Neuronal stem cell (in vitro differentiated cells): ENCODE data around the gene PRKN.

Source experiments
- DNase-seq: peaks from one replicate; pipeline ENCODE4 v3.0.0-alpha.2; 2013; ENCODE audit warnings: low spot score
- H2AFZ ChIP-seq: one replicate; pipeline ENCODE4 v1.6.1; 2013; ENCODE audit warnings: mild to moderate bottlenecking, low read length, inconsistent platforms
- H2AK5ac ChIP-seq: 2 replicates; pipeline ENCODE4 v1.6.1; 2013; ENCODE audit warnings: low read depth, mild to moderate bottlenecking, inconsistent platforms, low read length, moderate library complexity, mixed read lengths
- H2BK120ac ChIP-seq: 2 replicates; pipeline ENCODE4 v1.6.1; 2013; ENCODE audit warnings: low read depth, mild to moderate bottlenecking, inconsistent platforms, low read length, moderate library complexity, mixed read lengths
- H2BK12ac ChIP-seq: one replicate; pipeline ENCODE4 v1.6.1; 2013; ENCODE audit warnings: low read length, inconsistent platforms
- H2BK15ac ChIP-seq: 2 replicates; pipeline ENCODE4 v1.6.1; 2013; ENCODE audit warnings: mild to moderate bottlenecking, low read length, inconsistent platforms, mixed read lengths
- H2BK5ac ChIP-seq: one replicate; pipeline ENCODE4 v1.6.1; 2013; ENCODE audit warnings: inconsistent platforms, mild to moderate bottlenecking, low read length, moderate library complexity
- H3K14ac ChIP-seq: one replicate; pipeline ENCODE4 v1.6.1; 2013; ENCODE audit warnings: low read length, inconsistent platforms
- H3K18ac ChIP-seq: 2 replicates; pipeline ENCODE4 v1.6.1; 2013; ENCODE audit warnings: low read length, inconsistent platforms
- H3K23ac ChIP-seq: 2 replicates; pipeline ENCODE4 v1.6.1; 2013; ENCODE audit warnings: low read depth, mild to moderate bottlenecking, mixed read lengths, low read length, inconsistent platforms; ENCODE audit not compliant: poor library complexity
- H3K27ac ChIP-seq: replicated peaks from 3 replicates; pipeline ENCODE4 v1.5.1; 2013; ENCODE audit warnings: low read length, inconsistent platforms
- H3K27me3 ChIP-seq, 3 experiments: 2 replicates each; pipeline ENCODE4 v1.6.1; 2013; ENCODE audit warnings: low read length in 3 of 3, mild to moderate bottlenecking in 2 of 3, inconsistent platforms in 1 of 3, low read depth in 1 of 3, mixed read lengths in 1 of 3, moderate library complexity in 1 of 3; ENCODE audit not compliant: control insufficient read depth in 3 of 3, insufficient read depth in 3 of 3
- H3K36me3 ChIP-seq, 2 donors: replicated peaks in 1 of 2; 2 replicates each; pipeline ENCODE4 v1.6.1; 2013; ENCODE audit warnings: low read length in 2 of 2; ENCODE audit not compliant: control insufficient read depth in 2 of 2, insufficient read depth in 2 of 2
- H3K4ac ChIP-seq: 2 replicates; pipeline ENCODE4 v1.6.1; 2013; ENCODE audit warnings: inconsistent platforms, mild to moderate bottlenecking, low read length, moderate library complexity
- H3K4me1 ChIP-seq, 2 donors: 1 replicate in 1 of 2; 2 replicates in 1 of 2; pipeline ENCODE4 v1.6.1; 2013; ENCODE audit warnings: low read length in 2 of 2, low read depth in 1 of 2; ENCODE audit not compliant: control insufficient read depth in 2 of 2, insufficient read depth in 1 of 2
- H3K4me2 ChIP-seq: one replicate; pipeline ENCODE4 v1.6.1; 2013; ENCODE audit warnings: mild to moderate bottlenecking, low read length, inconsistent platforms; ENCODE audit not compliant: insufficient read depth, poor library complexity, severe bottlenecking
- H3K4me3 ChIP-seq, 2 donors: 2 replicates each; pipeline ENCODE4 v1.5.1; 2013; ENCODE audit warnings: low read length in 2 of 2, mild to moderate bottlenecking in 2 of 2, inconsistent platforms in 1 of 2, moderate library complexity in 1 of 2
- H3K79me1 ChIP-seq: one replicate; pipeline ENCODE4 v1.6.1; 2013; ENCODE audit warnings: low read depth, mild to moderate bottlenecking, inconsistent platforms, low read length, moderate library complexity
- H3K9ac ChIP-seq: one replicate; pipeline ENCODE4 v1.6.1; 2013; ENCODE audit warnings: mild to moderate bottlenecking, low read depth, low read length, inconsistent platforms; ENCODE audit not compliant: poor library complexity
- H3K9me3 ChIP-seq, 2 donors: replicated peaks in 1 of 2; 2 replicates each; pipeline versions ENCODE3 to v1.6.1; 2013; ENCODE audit warnings: low read length in 2 of 2, mild to moderate bottlenecking in 2 of 2, inconsistent platforms in 1 of 2, low read depth in 1 of 2, mixed read lengths in 1 of 2, moderate library complexity in 1 of 2; ENCODE audit not compliant: control insufficient read depth in 2 of 2, insufficient read depth in 1 of 2
- H4K8ac ChIP-seq: one replicate; pipeline ENCODE4 v1.6.1; 2013; ENCODE audit warnings: low read depth, mild to moderate bottlenecking, inconsistent platforms, low read length, moderate library complexity
- H4K91ac ChIP-seq: one replicate; pipeline ENCODE4 v1.6.1; 2013; ENCODE audit warnings: low read length, low read depth, mild to moderate bottlenecking, inconsistent platforms; ENCODE audit not compliant: poor library complexity
- WGBS, 2 donors: extraction: QIAGEN DNeasy Blood & Tissue Kit; methylation state at CpG; one replicate each; pipeline ENCODE4 v1.1.7; 2013; ENCODE audit warnings: missing lambda C conversion rate in 2 of 2, mixed read lengths in 1 of 2; ENCODE audit not compliant: insufficient read length in 2 of 2, insufficient replicate concordance in 1 of 2; ENCODE audit errors: extremely low coverage in 2 of 2; 5-methylcytosine and 5-hydroxymethylcytosine counted together

Gene PRKN

DNA sequence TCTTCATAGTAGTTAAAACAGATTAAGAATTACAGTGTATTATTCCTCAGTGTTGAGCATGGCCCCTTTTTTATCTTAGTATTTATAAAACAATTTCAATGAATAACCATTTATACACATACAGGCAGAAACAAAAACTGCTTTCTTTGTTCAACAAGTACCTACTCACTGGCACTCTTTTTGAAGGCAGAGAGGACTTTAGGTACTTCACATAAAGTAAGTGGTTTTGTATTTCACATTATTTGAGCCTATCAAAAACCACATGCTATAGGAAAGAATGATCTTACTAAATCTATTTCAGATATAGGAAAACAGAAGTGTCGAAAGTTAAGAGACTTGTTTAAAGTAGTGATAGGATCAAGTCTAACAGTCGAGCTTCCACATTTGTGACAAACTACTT is 73.8 kb downstream of the PRKN start:
- Histone ChIP-seq H2BK15ac (no peak overlapping the region), H3K4me3 (no peak overlapping the region), H3K4me2 (no peak overlapping the region), H3K9me3 (no peaks in the 10 kb centered on the region), H3K9ac (no peak overlapping the region), H3K27ac (no peak overlapping the region), H3K27me3 (no peaks in the 10 kb centered on the region), H3K4ac (no peak overlapping the region), H2BK12ac (no peak overlapping the region), H4K8ac (no peak overlapping the region), H4K91ac (no peak overlapping the region), H3K79me1 (no peaks in the 10 kb centered on the region), H3K18ac (no peak overlapping the region), H3K36me3 (no peaks in the 10 kb centered on the region), H3K14ac (no peak overlapping the region), H3K4me1 (peaks cover 2 to 3% of the 10 kb centered on the region in 2 donors), H2AK5ac (no peak overlapping the region), H3K23ac (no peak overlapping the region), H2AFZ (no peak overlapping the region), H2BK120ac (no peak overlapping the region), H2BK5ac (no peak overlapping the region)
- no CpG with 5 or more reads among the region's 2 CpGs for WGBS, 2 donors
- DNase-seq = no peak

- no peak overlapping the region for H3K9ac ChIP-seq
- H2AFZ ChIP-seq = no peak overlapping the region
- WGBS, 2 donors = no CpG with 5 or more reads among the region's 3 CpGs
- no peak overlapping the region for H2BK15ac ChIP-seq
- H3K4ac ChIP-seq = no peak overlapping the region
- H3K23ac ChIP-seq = no peak overlapping the region
- no peak overlapping the region for H3K14ac ChIP-seq
- no peak overlapping the region for H3K27ac ChIP-seq
- H3K9me3 ChIP-seq = no peaks in the 10 kb centered on the region
- H3K18ac ChIP-seq = no peak overlapping the region
- H4K8ac ChIP-seq = no peak overlapping the region
- H4K91ac ChIP-seq = no peak overlapping the region
- H2BK120ac ChIP-seq = no peak overlapping the region
- no peaks in the 10 kb centered on the region for H3K36me3 ChIP-seq
- H3K27me3 ChIP-seq = no peaks in the 10 kb centered on the region
- no peak overlapping the region for H2BK5ac ChIP-seq
- H3K4me2 ChIP-seq = no peak overlapping the region
- peaks cover 2 to 3% of the 10 kb centered on the region in 2 donors for H3K4me1 ChIP-seq
- no peak overlapping the region for H3K4me3 ChIP-seq
- H3K79me1 ChIP-seq = no peaks in the 10 kb centered on the region
- no peak for DNase-seq
- no peak overlapping the region for H2AK5ac ChIP-seq
- H2BK12ac ChIP-seq = no peak overlapping the region
These were observed 76.1 kb downstream of the PRKN start for GRCh38 chr6:162651505-162651904.

- no peak overlapping the region for H2AK5ac ChIP-seq
- no peak overlapping the region for H2BK15ac ChIP-seq
- no peak overlapping the region for H4K8ac ChIP-seq
- no peak for DNase-seq
- no peaks in the 10 kb centered on the region for H3K27me3 ChIP-seq
- no peak overlapping the region for H3K27ac ChIP-seq
- H4K91ac ChIP-seq = no peak overlapping the region
- H3K23ac ChIP-seq = no peak overlapping the region
- H2BK5ac ChIP-seq = no peak overlapping the region
- H3K4me3 ChIP-seq = no peak overlapping the region
- H3K4ac ChIP-seq = no peak overlapping the region
- no CpG with 5 or more reads among the region's 3 CpGs for WGBS, 2 donors
- H3K36me3 ChIP-seq = no peaks in the 10 kb centered on the region
- no peaks in the 10 kb centered on the region for H3K9me3 ChIP-seq
- no peak overlapping the region for H2BK12ac ChIP-seq
- H2BK120ac ChIP-seq = no peak overlapping the region
- no peaks in the 10 kb centered on the region for H3K79me1 ChIP-seq
- H3K18ac ChIP-seq = no peak overlapping the region
- no peak overlapping the region for H3K4me2 ChIP-seq
- H3K4me1 ChIP-seq = peaks cover 2 to 3% of the 10 kb centered on the region in 2 donors
- H2AFZ ChIP-seq = no peak overlapping the region
- H3K14ac ChIP-seq = no peak overlapping the region
- no peak overlapping the region for H3K9ac ChIP-seq
These were observed 78.3 kb downstream of the PRKN start for GRCh38 chr6:162649271-162649670.

DNA sequence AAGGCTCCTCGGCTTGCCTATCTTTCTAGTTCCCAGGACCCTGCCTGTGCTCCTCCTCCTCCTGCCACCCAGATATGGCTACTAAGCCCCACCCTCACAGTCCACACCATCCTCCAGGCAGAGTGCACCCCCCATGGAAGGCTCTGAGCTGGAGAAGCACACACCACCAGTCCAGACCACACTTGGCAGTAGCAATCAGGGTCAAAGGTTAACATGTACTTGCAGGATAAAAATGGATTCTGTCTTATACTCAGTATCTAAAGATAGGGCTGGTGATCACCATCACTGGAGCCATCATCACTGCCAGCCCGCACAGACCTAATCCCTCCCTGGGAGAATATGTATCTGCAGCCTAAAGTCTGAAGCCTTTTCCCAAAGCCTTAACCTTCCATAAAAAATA is 83.4 kb downstream of the PRKN start:
- WGBS, 2 donors = no CpG with 5 or more reads among the region's 2 CpGs
- Histone ChIP-seq H2BK5ac (no peak overlapping the region), H2AK5ac (no peak overlapping the region), H2AFZ (no peak overlapping the region), H3K27ac (no peak overlapping the region), H3K4ac (no peak overlapping the region), H4K91ac (no peak overlapping the region), H2BK15ac (no peak overlapping the region), H3K27me3 (no peaks in the 10 kb centered on the region), H3K4me2 (no peak overlapping the region), H3K36me3 (no peaks in the 10 kb centered on the region), H3K9me3 (no peaks in the 10 kb centered on the region), H3K79me1 (no peaks in the 10 kb centered on the region), H3K23ac (no peak overlapping the region), H2BK120ac (no peak overlapping the region), H3K18ac (no peak overlapping the region), H3K4me3 (no peak overlapping the region), H3K14ac (no peak overlapping the region), H2BK12ac (no peak overlapping the region), H4K8ac (no peak overlapping the region), H3K9ac (no peak overlapping the region), H3K4me1 (no peaks in the 10 kb centered on the region)
- DNase-seq = no peak
